ENCODE measurements around the gene TMEM40.
A peak's percentile ranks its signal among the peaks of the same experiment; 100 is the strongest.
"Not testable (repeated sequence)": the region's sequence is repeated elsewhere in the genome, so short reads cannot be mapped to it uniquely, and the experiment has no call there.

Gene TMEM40

DNA sequence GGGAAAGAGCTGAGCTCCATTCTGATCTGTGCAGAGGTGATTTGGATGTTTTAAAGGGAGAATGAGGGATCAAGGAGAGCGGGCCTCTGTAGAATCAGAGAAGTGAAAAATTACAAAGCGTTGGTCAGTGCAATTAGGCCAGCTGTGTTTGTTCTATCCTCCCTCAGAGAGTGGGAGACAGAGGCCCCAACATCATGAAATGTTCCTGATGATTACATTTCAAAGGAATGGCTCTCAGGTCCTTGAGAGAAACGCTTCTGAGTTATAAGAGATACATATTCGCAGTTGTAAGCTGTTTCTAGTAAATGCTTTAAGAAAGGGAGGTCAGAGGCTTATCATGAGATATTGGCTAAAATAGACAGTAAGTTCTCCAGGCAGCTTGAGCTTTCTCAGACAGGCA, 21.7 kb upstream of the TMEM40 start:
- WGBS = 61% methylated on average over 4 of the region's 4 CpGs
- H3K27ac ChIP-seq (ENCODE audit: low read length, poor library complexity, severe bottlenecking) = peak overlapping the region; percentile 40
- H4K91ac ChIP-seq (ENCODE audit: low read length) = no peak overlapping the region
- H2AK5ac ChIP-seq (ENCODE audit: low read length, severe bottlenecking) = no peak overlapping the region
- no peak overlapping the region for H2BK5ac ChIP-seq (ENCODE audit: low read depth, low read length, poor library complexity, severe bottlenecking)
- no peak overlapping the region for H3K9ac ChIP-seq (ENCODE audit: low read length)
- DNase-seq = no peak
- no peaks in the 10 kb centered on the region for H3K79me1 ChIP-seq (replicated peaks; ENCODE audit: low read length, poor library complexity, severe bottlenecking)
- H2BK15ac ChIP-seq (ENCODE audit: low read depth, poor library complexity, severe bottlenecking) = no peak overlapping the region
- H3K4ac ChIP-seq (ENCODE audit: low read depth in 1 of 2, low read length in 2 of 2) = no peak overlapping the region
- H3K14ac ChIP-seq (ENCODE audit: low read length in 2 of 2) = no peak overlapping the region
- no peak overlapping the region for H4K8ac ChIP-seq (ENCODE audit: low read length)
- H3K23ac ChIP-seq (ENCODE audit: low read length in 2 of 2) = no peak overlapping the region
- H3K4me3 ChIP-seq (ENCODE audit: insufficient read depth in 1 of 2, low read depth in 1 of 2, low read length in 2 of 2) = no peak overlapping the region
- H3K9me3 ChIP-seq (ENCODE audit: control insufficient read depth, low read length) = peaks cover 8% of the 10 kb centered on the region
- H3K36me3 ChIP-seq (ENCODE audit: control insufficient read depth in 1 of 2, insufficient read depth in 2 of 2, low read depth in 1 of 2, low read length in 2 of 2) = no peaks in the 10 kb centered on the region
- H3K18ac ChIP-seq (ENCODE audit: low read depth in 1 of 2, low read length in 2 of 2) = no peak overlapping the region
- H2BK12ac ChIP-seq (ENCODE audit: low read length in 2 of 2) = no peak overlapping the region
- H2BK120ac ChIP-seq (ENCODE audit: low read depth, low read length) = no peak overlapping the region
- H3K4me2 ChIP-seq (ENCODE audit: low read length, poor library complexity, severe bottlenecking) = no peak overlapping the region
- peaks cover 4 to 48% of the 10 kb centered on the region in 2 experiments for H3K27me3 ChIP-seq (ENCODE audit: control insufficient read depth in 1 of 2, insufficient read depth in 1 of 2, low read length in 2 of 2)
- no peaks in the 10 kb centered on the region for H3K4me1 ChIP-seq (ENCODE audit: control insufficient read depth, insufficient read depth, low read depth, low read length)
- H2AFZ ChIP-seq (ENCODE audit: low read depth, low read length) = no peak overlapping the region

DNA sequence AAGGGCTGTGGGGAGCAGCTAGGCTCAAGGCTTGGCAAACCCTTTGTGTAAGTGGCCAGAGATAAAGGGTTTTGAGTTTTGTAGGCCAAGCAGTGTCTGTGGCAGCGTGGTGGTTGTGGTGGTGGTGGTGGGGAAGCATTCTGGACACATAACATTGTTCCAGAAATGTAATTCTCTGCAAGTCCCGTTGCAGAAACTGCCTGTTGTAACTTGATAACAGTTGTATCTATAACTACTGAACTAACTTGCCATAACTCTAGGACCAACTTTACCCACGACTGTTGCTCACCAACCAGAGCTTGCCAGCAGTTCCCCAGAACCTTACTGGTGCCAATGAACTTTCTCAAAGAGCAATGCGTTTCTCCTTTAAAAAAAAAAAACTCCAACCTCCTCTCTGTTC, 18.1 kb upstream of the TMEM40 start:
- no peak overlapping the region for H3K4me2 ChIP-seq (ENCODE audit: low read length, poor library complexity, severe bottlenecking)
- H3K79me1 ChIP-seq (replicated peaks; ENCODE audit: low read length, poor library complexity, severe bottlenecking) = no peaks in the 10 kb centered on the region
- H3K18ac ChIP-seq (ENCODE audit: low read depth in 1 of 2, low read length in 2 of 2) = no peak overlapping the region
- H2BK120ac ChIP-seq (ENCODE audit: low read depth, low read length) = no peak overlapping the region
- no peak overlapping the region for H4K8ac ChIP-seq (ENCODE audit: low read length)
- no peak for DNase-seq
- no peak overlapping the region for H2AFZ ChIP-seq (ENCODE audit: low read depth, low read length)
- no peaks in the 10 kb centered on the region for H3K36me3 ChIP-seq (ENCODE audit: control insufficient read depth in 1 of 2, insufficient read depth in 2 of 2, low read depth in 1 of 2, low read length in 2 of 2)
- no peak overlapping the region for H3K4me3 ChIP-seq (ENCODE audit: insufficient read depth in 1 of 2, low read depth in 1 of 2, low read length in 2 of 2)
- H4K91ac ChIP-seq (ENCODE audit: low read length) = no peak overlapping the region
- H3K27ac ChIP-seq (ENCODE audit: low read length, poor library complexity, severe bottlenecking) = no peak overlapping the region
- H3K27me3 ChIP-seq (ENCODE audit: control insufficient read depth in 1 of 2, insufficient read depth in 1 of 2, low read length in 2 of 2) = peaks cover 0 to 57% of the 10 kb centered on the region in 2 experiments
- H3K4ac ChIP-seq (ENCODE audit: low read depth in 1 of 2, low read length in 2 of 2) = no peak overlapping the region
- H2AK5ac ChIP-seq (ENCODE audit: low read length, severe bottlenecking) = no peak overlapping the region
- no peak overlapping the region for H3K23ac ChIP-seq (ENCODE audit: low read length in 2 of 2)
- peaks cover 21% of the 10 kb centered on the region for H3K9me3 ChIP-seq (ENCODE audit: control insufficient read depth, low read length)
- H3K9ac ChIP-seq (ENCODE audit: low read length) = no peak overlapping the region
- no peak overlapping the region for H2BK15ac ChIP-seq (ENCODE audit: low read depth, poor library complexity, severe bottlenecking)
- H2BK5ac ChIP-seq (ENCODE audit: low read depth, low read length, poor library complexity, severe bottlenecking) = no peak overlapping the region
- H2BK12ac ChIP-seq (ENCODE audit: low read length in 2 of 2) = no peak overlapping the region
- H3K14ac ChIP-seq (ENCODE audit: low read length in 2 of 2) = no peak overlapping the region
- no peaks in the 10 kb centered on the region for H3K4me1 ChIP-seq (ENCODE audit: control insufficient read depth, insufficient read depth, low read depth, low read length)
- 79% methylated on average over 4 of the region's 4 CpGs for WGBS

DNA sequence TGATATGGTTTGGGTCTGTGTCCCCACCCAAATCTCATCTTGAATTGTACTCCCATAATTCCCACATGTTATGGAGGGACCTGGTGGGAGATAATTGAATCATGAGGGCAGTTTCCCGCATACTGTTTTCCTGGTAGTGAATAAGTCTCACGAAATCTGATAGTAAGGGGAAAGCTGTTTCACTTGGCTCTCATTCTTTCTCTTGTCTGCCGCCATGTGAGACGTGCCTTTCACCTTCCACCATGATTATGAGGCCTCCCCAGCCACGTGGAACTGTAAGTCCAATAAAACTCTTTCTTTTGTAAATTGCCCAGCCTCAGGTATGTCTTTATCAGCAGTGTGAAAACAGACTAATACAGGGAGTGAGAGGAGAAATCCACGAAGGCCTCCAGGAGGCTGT, 16.9 kb upstream of the TMEM40 start:
- not testable (repeated sequence) for H3K36me3 ChIP-seq (ENCODE audit: control insufficient read depth in 1 of 2, insufficient read depth in 2 of 2, low read depth in 1 of 2, low read length in 2 of 2); H3K4me1 ChIP-seq (ENCODE audit: control insufficient read depth, insufficient read depth, low read depth, low read length); H3K14ac ChIP-seq (ENCODE audit: low read length in 2 of 2); H3K4me2 ChIP-seq (ENCODE audit: low read length, poor library complexity, severe bottlenecking); H3K4me3 ChIP-seq (ENCODE audit: insufficient read depth in 1 of 2, low read depth in 1 of 2, low read length in 2 of 2); H2BK12ac ChIP-seq (ENCODE audit: low read length in 2 of 2); H3K27ac ChIP-seq (ENCODE audit: low read length, poor library complexity, severe bottlenecking); H3K23ac ChIP-seq (ENCODE audit: low read length in 2 of 2); H3K79me1 ChIP-seq (replicated peaks; ENCODE audit: low read length, poor library complexity, severe bottlenecking); H2BK15ac ChIP-seq (ENCODE audit: low read depth, poor library complexity, severe bottlenecking); H4K91ac ChIP-seq (ENCODE audit: low read length); H2BK120ac ChIP-seq (ENCODE audit: low read depth, low read length); H4K8ac ChIP-seq (ENCODE audit: low read length); H2AK5ac ChIP-seq (ENCODE audit: low read length, severe bottlenecking); H3K18ac ChIP-seq (ENCODE audit: low read depth in 1 of 2, low read length in 2 of 2); H2BK5ac ChIP-seq (ENCODE audit: low read depth, low read length, poor library complexity, severe bottlenecking); DNase-seq; H2AFZ ChIP-seq (ENCODE audit: low read depth, low read length); H3K9ac ChIP-seq (ENCODE audit: low read length); H3K4ac ChIP-seq (ENCODE audit: low read depth in 1 of 2, low read length in 2 of 2)
- H3K9me3 ChIP-seq (ENCODE audit: control insufficient read depth, low read length) = peaks cover 21% of the 10 kb centered on the region
- 84% methylated on average over 4 of the region's 6 CpGs for WGBS
- peaks cover 0 to 52% of the 10 kb centered on the region in 2 experiments for H3K27me3 ChIP-seq (ENCODE audit: control insufficient read depth in 1 of 2, insufficient read depth in 1 of 2, low read length in 2 of 2)

DNA sequence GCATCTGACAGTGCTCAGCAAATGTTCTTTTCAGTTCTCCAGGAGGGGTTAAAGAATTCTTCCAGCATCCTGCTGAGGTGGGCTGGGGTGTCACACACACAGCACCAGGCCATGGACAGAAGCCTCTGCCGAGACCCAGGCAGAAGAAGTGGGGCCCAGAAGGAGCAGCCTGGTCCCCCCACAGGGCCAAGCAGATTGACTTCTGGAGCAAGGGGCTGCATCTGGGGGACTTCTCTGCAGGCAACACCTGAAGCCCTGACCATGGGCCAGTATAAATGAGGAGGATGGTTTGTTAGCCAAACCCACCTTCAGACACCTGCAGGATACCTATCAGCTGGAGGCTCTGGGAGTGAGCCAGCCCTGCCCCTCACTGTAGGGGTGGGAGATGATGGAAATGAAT, 16.2 kb upstream of the TMEM40 start:
- H3K4me1 ChIP-seq (ENCODE audit: control insufficient read depth, insufficient read depth, low read depth, low read length) = no peaks in the 10 kb centered on the region
- no peak overlapping the region for H4K91ac ChIP-seq (ENCODE audit: low read length)
- H4K8ac ChIP-seq (ENCODE audit: low read length) = no peak overlapping the region
- H3K4me3 ChIP-seq (ENCODE audit: insufficient read depth in 1 of 2, low read depth in 1 of 2, low read length in 2 of 2) = no peak overlapping the region
- no peak overlapping the region for H2BK15ac ChIP-seq (ENCODE audit: low read depth, poor library complexity, severe bottlenecking)
- no peak overlapping the region for H2BK5ac ChIP-seq (ENCODE audit: low read depth, low read length, poor library complexity, severe bottlenecking)
- no peak overlapping the region for H2AFZ ChIP-seq (ENCODE audit: low read depth, low read length)
- no peak overlapping the region for H3K27ac ChIP-seq (ENCODE audit: low read length, poor library complexity, severe bottlenecking)
- no peaks in the 10 kb centered on the region for H3K36me3 ChIP-seq (ENCODE audit: control insufficient read depth in 1 of 2, insufficient read depth in 2 of 2, low read depth in 1 of 2, low read length in 2 of 2)
- H3K4me2 ChIP-seq (ENCODE audit: low read length, poor library complexity, severe bottlenecking) = no peak overlapping the region
- H3K9me3 ChIP-seq (ENCODE audit: control insufficient read depth, low read length) = peaks cover 21% of the 10 kb centered on the region
- H2AK5ac ChIP-seq (ENCODE audit: low read length, severe bottlenecking) = no peak overlapping the region
- H2BK12ac ChIP-seq (ENCODE audit: low read length in 2 of 2) = no peak overlapping the region
- no peak overlapping the region for H3K23ac ChIP-seq (ENCODE audit: low read length in 2 of 2)
- no peak overlapping the region for H3K4ac ChIP-seq (ENCODE audit: low read depth in 1 of 2, low read length in 2 of 2)
- H3K9ac ChIP-seq (ENCODE audit: low read length) = no peak overlapping the region
- no peak overlapping the region for H2BK120ac ChIP-seq (ENCODE audit: low read depth, low read length)
- no peaks in the 10 kb centered on the region for H3K79me1 ChIP-seq (replicated peaks; ENCODE audit: low read length, poor library complexity, severe bottlenecking)
- 50% methylated on average over 1 of the region's 1 CpG for WGBS
- peaks cover 0 to 55% of the 10 kb centered on the region in 2 experiments for H3K27me3 ChIP-seq (ENCODE audit: control insufficient read depth in 1 of 2, insufficient read depth in 1 of 2, low read length in 2 of 2)
- no peak overlapping the region for H3K14ac ChIP-seq (ENCODE audit: low read length in 2 of 2)
- DNase-seq = no peak
- H3K18ac ChIP-seq (ENCODE audit: low read depth in 1 of 2, low read length in 2 of 2) = no peak overlapping the region
